Measurements from ENCODE around the gene LBX2.

The LBX2 gene, protein sequence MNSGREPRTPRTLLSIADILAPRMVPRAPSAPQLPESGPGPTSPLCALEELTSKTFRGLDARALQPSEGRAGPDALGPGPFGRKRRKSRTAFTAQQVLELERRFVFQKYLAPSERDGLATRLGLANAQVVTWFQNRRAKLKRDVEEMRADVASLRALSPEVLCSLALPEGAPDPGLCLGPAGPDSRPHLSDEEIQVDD

DNA sequence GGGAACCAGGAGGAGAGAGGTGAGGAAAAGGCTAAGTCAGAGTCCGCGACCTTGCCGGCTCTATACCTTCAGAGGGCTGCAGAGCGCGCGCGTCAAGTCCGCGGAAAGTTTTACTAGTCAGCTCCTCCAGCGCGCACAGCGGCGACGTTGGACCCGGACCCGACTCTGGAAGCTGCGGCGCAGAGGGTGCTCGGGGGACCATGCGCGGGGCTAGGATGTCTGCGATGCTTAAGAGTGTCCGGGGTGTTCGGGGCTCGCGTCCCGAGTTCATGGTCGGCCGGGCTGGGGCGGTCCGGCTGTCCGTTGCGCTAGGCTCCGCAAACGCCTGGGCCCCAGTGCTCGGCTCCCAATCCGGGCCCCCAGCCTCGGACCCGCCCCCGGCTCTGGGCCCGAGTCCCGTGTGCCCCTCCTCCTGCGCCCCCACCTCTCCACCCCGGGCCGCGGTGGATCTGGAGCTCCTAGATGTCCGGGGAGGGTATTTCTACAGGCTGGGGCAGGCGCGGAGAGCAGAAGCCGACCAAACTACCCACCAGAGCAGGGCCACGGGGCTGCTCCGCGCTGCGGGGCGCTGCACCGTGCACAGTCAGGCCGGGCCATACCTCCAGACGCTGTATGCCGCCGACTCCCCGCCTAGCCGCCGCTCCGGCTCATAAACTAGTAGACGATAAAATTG lies at the start of gene LBX2:
Gene LBX2 (minus strand): TSS at position 337 of the 673 bp plus-strand sequence. CDS start 66 bp downstream, at position 271.
- DNase-seq (ENCODE audit: low read depth, low spot score): no peak

GRCh38 chr2:74548285-74548899 lies 49.0 kb upstream of the LBX2 start:
- DNase-seq (ENCODE audit: low read depth, low spot score): no peak

DNA sequence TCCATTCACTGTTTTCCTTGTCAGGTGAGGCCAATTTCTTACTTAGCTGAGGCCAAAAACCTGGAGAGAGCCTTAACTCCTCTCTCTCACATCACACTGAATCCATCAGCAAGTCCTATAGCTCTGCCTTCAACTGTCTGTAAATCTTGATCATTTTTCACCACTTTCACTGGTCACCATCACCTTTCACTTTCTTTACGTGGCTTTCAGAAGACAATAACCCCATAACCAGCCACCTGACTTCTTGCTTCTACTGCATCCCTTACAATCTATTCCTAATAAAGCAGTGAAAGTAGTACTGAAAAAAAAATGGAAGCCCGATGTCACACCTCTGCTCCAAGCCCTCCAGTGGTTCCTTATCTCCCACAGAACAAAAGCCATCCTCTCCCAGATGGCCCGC lies 46.6 kb upstream of the LBX2 start:
- DNase-seq (ENCODE audit: low read depth, low spot score): no peak

DNA sequence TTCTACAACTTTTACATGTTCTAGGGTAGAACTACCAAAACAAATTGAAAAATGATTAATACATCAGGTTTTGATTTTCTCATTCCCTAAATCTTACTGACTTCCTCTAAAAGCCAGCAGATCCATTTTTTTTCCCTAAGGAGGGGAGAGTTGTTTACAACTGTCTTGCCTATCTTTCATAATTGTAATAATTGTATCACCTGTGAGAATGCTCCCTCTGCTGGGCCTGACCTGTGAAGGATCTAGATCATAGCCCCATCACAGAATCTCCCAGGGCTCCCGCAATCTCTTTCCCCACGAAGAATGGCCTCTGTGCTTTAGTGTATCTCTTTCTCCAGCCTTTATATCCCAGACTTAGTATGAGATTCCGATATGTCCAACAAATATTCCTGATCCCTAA lies 45.2 kb upstream of the LBX2 start:
- DNase-seq (ENCODE audit: low read depth, low spot score): no peak

GRCh38 chr2:74542978-74543377 lies 43.6 kb upstream of the LBX2 start:
- no peak for DNase-seq (ENCODE audit: low read depth, low spot score)

DNA sequence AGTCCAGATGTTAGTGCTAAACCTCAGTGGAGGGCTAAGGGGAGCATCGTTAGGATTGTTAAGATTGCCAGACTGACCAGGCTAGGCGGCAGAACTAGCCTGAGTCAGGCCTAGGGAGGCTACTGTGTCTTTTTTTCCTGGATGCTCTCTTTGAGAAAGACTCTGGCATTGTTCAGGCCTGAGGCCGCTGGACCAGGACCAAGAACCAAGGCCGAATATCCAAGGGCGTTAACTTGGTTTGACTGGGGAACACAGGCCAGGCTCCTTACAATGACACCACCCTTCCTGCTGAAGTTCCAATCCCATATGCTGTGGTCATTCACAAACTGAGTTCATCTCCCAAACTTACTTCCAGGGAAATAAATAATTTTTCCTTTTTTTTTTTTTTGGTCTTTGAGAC lies 40.9 kb upstream of the LBX2 start:
- DNase-seq (ENCODE audit: low read depth, low spot score): no peak

- no peak for DNase-seq (ENCODE audit: low read depth, low spot score)
Observed at GRCh38 chr2:74538881-74539339, 39.5 kb upstream of the LBX2 start.

- no peak for DNase-seq (ENCODE audit: low read depth, low spot score)
Observed at GRCh38 chr2:74537140-74537539, 37.7 kb upstream of the LBX2 start.

GRCh38 chr2:74536166-74536950 lies 37.0 kb upstream of the LBX2 start:
- DNase-seq (ENCODE audit: low read depth, low spot score): no peak

DNA sequence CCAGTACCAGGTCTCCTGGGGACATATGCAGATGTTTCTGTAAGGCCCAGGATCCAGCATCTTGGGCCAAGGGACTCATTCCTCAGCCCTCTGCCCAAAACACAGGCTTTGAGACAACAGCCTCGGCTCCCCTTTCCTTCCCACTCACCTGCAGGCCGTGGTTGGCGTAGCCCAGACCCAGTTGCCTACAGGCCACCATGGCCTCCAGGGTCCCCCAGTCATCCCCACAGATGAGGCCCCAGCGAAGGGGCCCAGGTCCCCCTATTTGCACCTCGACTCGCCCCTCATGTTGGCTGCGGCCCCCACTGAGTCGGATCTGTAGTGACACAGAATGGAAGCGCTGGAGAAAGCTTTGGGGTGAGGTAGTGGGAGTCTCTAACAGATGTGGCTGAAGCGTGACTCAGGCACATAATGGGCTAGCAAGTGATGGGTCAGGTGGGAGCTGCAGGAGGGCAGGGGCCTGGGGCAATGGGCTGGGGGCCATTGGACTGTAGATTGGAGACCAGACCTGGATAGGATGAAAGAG lies 36.1 kb upstream of the LBX2 start:
- DNase-seq (ENCODE audit: low read depth, low spot score): no peak

GRCh38 chr2:74534411-74534810 lies 35.0 kb upstream of the LBX2 start:
- DNase-seq (ENCODE audit: low read depth, low spot score): no peak

DNA sequence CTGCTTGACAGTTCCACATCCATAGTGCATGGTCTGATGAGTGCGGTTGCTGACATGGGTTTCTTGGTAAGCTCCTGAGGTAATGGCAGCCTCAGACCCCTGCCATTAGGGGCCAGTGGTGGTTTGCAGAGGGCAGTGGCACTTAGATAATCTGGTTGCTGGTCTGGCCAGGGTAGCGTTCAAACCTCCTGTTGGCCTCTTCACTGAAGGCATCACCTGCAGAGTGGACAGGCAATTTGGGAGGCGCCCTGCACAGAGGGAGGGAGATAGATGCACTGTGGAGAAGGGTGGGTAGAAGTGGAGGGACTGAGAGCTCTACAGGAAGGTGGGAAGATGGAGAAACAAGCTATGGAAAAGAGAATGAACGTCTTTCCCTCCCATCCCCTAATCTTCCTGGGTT lies 34.1 kb upstream of the LBX2 start:
- DNase-seq (ENCODE audit: low read depth, low spot score): no peak

DNA sequence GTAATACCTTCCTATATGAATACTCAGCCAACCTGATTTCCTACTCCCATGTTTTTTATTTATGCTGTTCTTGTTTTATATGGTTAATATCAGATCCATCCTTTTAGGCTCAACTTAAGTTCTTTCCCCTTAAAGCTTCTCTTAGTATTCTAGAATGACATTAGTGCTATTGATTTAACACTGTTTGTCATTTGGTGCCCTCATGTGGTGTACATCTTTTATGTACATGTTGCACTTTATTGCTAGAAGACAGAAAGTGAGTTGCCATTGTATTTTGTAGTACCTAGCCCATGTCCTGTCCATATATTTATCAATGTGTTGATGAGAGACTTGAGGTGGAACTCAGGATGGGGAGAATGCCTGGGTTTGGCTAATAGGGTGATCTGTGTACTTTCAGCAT lies 32.8 kb upstream of the LBX2 start:
- no peak for DNase-seq (ENCODE audit: low read depth, low spot score)

GRCh38 chr2:74531666-74532065 lies 32.3 kb upstream of the LBX2 start:
- no peak for DNase-seq (ENCODE audit: low read depth, low spot score)

GRCh38 chr2:74530239-74531187 lies 31.1 kb upstream of the LBX2 start:
- DNase-seq (ENCODE audit: low read depth, low spot score): no peak

DNA sequence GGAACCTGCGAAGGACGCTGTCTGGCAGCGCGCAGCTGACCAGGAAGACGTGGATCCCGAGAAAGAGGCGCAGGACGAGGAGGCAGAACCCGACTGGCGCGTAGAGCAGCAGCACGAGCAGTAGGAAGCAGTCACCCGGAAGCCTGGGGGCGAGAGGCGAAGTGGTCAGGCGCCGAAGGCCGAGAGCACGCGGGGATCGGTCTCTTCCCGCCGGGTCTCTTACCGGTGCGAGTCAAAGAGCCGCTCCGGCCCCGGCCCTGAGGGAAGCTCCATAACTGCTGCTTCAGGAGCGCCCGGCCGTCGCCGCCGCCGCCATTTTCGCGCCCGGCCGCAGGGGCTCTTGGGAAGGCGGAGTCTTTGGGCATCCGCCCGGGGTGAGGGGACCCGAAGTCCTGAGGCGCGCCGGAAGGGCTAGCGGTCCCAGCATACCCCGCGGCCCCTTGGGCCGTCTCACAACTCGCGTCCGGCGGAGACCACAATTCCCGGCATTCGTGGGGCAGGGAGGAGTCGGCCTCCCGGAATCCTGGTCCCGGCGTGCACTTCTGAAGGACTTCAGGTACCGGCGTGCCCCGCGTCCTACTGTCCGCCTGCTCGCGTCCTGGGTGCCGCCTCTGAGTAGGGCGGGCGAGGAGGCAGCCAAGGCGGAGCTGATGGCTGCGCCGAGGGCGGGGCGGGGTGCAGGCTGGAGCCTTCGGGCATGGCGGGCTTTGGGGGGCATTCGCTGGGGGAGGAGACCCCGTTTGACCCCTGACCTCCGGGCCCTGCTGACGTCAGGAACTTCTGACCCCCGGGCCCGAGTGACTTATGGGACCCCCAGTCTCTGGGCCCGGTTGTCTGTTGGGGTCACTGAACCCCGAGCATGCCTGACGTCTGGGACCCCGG lies 30.2 kb upstream of the LBX2 start, which contains the start of the genes AUP1 and HTRA2:
Gene AUP1 (minus strand): TSS at position 350 of the 882 bp plus-strand sequence. CDS start 77 bp downstream, at position 273.
Gene HTRA2 (plus strand): TSS at position 577 of the 882 bp plus-strand sequence. CDS start 74 bp downstream, at position 651.
- DNase-seq (ENCODE audit: low read depth, low spot score): peak; percentile 98

- no peak for DNase-seq (ENCODE audit: low read depth, low spot score)
Observed at GRCh38 chr2:74528600-74529356, 29.4 kb upstream of the LBX2 start.

DNA sequence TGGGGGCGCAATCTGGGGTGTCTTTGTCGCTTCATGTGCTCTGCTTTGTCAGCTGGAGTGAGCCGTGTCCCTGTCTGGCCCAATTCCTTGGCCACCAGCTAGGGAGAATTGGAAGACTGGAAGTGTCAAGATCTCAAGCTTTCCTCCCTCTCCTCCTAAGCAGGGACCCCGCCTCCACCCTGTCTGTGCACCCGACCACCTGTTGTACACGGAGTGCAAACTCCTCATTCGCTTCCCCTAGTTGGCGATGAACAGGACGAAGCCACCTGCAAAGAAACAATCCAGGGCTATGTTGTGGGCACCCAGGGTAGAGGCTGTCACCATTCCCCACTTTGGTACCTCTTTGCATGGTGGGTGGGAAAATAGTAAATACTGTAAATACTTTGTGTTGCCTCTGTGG lies 28.3 kb upstream of the LBX2 start:
- no peak for DNase-seq (ENCODE audit: low read depth, low spot score)
